Right renal cortex interstitium (tissue), 3 donors: ENCODE data around the gene CSNK2A2. TPM values are rescaled to one million over a fixed set of nuclear protein-coding genes. Genes with fewer than 3 reads are reported as not detected.

Source experiments
- DNase-seq, 3 donors: peaks; one replicate each; pipeline ENCODE4 v3.0.0-alpha.2; 2013; ENCODE audit warnings: low read depth in 3 of 3, low spot score in 2 of 3
- polyA plus RNA-seq, 3 donors: library from polyadenylated mRNA; unstranded; fragments of 120-200 nt; gene quantifications; one replicate each; pipeline ENCODE4 v1.2.1, GENCODE V29; 2013; ENCODE audit not compliant: insufficient read length in 3 of 3

The CSNK2A2 gene
- polyA plus RNA-seq, 3 donors, result 69.7 to 73.5 (median 73.1) TPM

DNA sequence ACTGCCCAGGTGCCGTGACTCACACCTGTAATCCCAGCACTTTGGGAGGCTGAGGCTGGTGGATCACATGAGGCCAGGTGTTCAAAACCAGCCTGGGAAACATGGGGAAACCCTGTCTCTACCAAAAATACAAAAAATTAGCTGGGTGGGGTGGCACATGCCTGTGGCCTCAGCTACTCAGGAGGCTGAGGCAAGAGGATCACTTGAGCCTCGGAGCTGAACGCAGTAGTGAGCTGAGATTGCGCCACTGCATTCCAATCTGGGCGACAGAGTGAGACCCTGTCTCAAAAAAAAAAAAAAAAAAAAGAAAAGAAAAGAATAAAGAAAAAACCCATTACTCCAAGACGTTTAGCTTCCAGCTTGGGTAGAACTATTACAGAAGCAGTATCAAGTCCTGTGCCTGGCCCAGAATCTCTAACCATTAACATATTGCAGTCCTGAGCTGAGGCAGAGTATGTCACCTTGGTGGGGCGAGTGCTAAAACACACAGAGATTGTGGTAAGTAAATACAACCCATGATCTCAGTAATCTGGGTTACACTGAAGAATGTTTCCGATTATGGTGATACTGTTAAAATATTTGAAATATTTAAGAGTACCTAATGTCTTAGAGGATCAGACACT lies 45.5 kb downstream of the CSNK2A2 start:
- no peak for DNase-seq

DNA sequence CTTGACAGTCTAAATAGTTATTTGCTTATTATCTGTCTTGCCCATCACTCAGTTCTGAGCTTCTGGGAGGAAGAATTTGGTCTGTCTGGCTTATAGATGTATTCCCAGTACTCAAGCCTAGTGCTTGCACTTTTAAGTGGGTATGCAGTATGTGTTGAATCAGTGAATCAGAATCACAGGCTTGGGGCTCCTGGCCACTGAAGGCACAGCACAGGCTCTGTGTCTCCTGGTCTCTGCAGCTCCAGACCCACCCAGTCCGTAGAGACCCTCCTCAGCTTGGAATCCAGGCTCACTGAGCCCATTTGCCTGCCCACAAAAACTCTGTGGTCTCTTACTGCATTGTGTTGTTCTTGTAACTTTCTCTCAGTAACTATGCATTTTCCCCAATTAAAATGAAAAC lies 49.4 kb downstream of the CSNK2A2 start:
- no peak for DNase-seq

DNA sequence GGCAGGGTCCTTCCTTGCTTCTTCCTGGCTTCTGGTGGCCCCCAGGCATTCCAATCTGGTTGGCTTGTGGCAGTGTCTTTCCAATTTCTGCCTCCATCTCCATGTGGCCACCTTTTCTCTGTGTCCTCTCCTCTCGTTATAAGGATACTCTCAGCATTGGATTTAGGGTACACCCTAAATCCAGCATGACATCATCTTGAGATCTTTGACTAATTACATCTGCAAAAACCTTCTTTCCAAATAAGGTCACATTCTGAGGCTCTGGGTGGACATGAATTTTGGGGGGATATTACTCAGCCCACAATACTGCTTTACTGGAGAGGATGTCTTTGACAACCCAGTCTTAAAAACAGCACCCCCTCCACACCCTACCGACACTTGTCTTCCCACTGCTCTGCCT lies 49.8 kb downstream of the CSNK2A2 start:
- DNase-seq, result no peak

DNA sequence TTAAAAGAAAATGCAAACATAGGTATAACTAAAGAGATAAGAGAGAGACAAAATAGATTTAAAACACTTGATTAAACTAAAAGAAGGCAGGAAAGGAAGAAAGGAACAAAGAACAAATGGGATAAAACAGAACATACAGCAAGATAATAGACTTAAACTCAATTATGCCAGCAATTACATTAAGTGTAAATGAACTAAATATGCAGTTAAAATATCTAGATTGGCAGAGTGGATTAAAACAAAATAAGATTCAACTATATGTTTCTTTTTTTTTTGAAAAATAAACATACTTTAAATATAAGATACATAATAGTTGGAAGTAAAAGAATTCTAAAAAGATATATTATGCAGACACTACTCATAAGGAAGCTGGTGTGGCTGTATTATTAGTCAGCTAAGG lies 59.1 kb downstream of the CSNK2A2 start:
- no peak for DNase-seq

DNA sequence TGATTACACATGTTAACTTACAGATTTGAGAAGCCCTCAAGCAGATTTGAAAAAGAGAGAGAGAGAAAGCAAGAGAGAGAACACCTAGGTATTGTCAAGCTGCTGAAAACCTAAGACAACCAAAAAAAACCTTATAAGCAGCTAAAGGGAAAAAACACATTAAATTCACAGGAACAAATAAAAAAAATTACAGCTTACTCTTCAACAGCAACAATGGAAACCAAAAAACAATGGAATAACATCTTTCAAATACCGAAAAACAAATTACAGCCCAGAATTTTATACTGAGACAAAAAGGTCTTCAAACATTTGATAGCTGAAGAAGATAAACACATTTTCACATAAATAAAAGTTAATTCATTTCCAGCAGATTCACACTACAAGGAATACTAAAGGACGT lies 60.3 kb downstream of the CSNK2A2 start:
- no peak for DNase-seq

DNA sequence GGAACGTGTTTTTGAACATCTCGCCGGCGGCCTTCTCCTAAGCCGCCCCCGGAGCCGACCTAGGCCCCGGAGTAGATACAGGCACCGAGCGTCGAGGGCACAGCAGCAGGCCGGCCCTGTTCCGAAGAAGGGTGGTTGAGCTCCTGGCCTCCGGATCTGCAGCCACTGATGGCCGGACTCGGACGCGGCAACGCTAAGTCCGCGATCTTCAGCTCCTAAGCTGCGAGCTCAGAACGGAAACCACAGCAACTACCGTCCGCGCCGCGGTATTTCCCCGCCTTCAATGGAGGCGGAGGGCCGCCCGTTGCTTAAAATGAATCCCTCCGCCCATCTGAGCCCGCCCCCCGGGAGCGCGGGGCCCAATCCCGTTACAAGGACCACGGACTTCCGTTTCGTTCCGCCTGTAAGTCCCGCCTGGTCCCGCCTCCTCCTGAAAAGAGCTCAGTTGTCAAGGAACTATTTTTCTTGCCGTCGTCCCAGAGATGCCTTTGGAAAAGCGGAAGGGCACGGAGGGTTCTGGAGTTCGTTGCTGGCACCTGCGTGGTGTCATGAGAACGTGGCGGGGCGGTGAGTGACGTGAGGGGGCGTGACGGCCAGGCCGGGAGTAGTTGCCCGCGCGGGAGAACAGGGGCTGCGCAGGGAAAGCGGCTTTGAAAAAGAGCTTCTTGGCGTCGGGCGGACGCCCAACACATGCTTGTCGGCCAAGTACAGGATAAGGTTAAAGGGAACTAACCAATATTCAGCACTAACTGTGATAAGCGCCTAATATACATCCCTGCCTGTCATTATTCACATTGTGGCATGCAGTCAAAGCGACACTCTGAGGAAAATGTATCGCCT lies 68.6 kb downstream of the CSNK2A2 start, which contains the start of gene CFAP20:
Gene CFAP20, minus strand, starts transcription at position 285 of the 840 bp plus-strand sequence. Its CDS starts 266 bp downstream, at position 19.
- peak; percentile 93 to 98 (median 98) for DNase-seq

DNA sequence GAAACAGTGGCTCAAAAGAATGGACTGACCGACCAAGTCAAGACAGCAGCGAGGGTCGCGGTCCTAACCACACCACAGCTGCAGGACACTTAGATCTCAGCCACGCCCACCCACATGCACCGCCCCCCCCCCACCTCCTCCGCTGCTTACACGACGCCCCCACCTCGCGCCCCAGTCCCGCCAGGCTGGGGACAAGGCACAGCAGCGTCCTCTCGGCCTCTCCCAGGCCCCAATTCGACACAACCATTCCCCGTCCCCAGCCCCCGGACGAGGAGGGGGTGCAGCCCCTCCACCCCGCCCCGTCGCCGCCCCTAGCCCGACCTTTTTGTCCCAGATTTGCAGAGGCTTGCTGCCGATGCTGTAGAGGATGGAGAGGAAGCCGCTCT lies 69.2 kb downstream of the CSNK2A2 start:
- DNase-seq, result no peak

DNA sequence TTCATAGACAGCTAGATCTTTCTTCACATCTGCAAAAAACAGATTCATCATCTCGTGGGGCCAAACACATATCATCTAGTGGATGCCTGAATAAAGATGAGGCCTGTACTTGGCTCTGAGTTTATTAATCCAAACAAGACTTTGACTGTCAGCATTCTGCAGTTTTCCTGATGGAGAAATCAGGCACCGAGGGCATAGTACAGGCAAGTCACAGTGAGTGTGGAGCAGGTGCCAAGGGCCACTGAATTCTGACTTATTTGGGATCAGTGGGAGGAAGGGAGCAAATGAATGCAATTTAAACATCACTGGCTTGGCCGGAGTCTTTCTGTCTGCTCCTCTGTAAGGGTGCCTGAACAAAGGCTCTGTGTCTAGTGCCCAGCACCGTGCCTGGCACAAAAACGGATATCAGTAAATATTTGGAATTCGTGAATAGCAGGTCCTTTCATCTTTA lies 69.7 kb downstream of the CSNK2A2 start:
- DNase-seq, result no peak

DNA sequence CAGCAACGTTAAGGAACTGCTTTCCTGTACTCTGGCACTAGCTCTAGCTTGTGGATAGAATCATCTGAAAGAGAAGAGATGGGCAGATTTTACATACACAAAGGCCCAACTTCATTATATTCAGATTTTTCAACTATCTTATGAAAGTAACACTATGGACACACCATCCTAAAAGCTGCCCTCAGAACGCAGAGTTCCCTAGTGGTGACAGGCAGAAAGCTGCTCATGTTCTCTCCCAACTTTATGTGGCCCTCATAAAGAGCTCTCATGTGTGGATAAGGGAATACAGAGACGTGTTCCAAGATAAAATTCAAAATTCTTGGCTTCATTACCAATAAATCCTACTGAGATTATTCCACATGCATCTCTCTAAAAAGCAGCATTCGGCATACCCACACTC lies 70.3 kb downstream of the CSNK2A2 start:
- no peak for DNase-seq

DNA sequence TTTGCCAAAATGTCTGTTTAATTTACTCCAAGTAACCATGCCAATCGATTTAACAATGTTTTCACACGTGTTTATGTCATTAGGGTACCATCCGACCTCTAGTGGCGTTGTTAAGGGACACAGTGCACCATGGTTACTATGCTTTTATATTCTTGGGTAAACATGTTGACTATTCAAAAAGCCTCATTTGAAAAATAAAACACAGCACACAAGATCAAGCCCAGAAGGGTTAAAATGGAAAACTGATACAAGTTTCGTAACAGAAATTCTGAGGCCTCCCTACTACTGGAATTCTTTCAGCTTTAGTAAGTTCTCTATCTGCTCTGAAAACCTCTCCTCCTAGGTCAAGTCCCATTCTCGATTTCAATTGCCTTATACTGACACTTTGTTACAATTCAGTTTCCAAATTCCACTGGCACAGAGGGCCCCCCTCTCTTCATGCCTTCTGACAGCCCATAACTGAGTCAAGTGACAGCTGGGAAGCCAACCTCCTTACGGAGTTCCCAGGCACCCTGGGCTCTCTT lies 70.8 kb downstream of the CSNK2A2 start:
- no peak for DNase-seq

DNA sequence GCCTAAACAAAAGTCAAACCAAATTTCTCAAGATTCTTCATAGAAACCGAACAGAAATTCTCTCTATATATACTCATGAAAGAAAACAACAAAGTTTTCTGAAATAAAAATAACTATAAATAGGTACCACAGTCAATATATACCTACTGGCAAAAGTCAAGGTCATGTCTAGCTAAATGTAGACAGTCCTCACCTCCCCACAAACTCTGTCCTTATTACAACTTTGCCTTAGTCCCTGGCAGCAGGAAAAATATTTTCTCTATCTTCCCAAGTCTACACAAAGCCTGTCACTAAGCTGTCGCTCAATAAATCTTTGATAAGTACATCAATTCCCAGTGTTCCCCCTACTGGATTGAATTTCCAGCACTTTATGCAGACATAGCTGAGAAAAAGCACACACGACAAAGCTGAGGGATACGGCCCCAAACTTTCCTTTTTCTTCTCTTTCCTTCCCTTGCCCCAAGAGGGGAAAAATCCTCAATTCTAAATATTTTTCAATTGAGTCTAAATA lies 71.4 kb downstream of the CSNK2A2 start:
- DNase-seq, result no peak

DNA sequence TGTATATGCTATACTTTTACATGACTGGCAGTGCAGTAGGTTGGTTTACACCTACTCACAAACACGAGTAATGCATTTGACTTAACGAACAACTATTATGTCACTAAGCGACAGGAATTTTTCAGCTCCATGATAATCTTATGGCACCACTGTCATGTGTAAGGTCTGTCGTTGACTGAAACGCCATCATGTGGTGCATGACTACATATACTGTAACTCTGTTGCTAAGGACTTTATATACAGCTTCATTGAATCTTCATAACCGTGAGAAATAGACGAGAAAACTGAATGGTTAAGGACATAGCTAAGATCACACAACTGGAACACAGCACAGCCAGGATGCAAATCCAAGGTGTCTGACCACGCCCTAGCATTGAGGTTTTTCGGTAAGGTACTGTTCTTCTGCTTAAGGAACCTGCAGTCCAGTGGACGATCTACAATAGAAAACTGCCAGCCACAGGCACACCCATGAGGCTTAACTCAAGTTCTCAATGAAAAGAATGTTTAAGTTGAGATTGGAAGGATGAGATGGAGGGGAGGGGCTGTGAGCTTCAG lies 72.0 kb downstream of the CSNK2A2 start:
- no peak for DNase-seq

DNA sequence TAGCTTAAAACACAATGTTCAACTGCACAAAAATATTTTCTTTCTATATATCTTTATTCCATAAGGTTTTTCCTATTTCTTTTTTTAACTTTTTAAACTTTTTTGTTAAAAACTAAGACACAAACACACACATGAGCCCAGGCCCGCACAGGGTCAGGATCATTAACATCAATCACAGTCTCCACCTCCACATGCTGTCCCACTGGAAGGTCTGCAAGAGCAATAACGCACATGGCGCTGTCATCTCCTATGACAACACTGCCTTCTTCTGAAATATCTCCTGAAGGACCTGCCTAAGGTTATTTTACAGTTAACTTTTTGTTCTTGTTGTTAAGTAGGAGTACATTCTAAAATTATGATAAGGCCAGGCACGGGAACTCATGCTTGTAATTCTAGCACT lies 72.9 kb downstream of the CSNK2A2 start:
- DNase-seq, result no peak

DNA sequence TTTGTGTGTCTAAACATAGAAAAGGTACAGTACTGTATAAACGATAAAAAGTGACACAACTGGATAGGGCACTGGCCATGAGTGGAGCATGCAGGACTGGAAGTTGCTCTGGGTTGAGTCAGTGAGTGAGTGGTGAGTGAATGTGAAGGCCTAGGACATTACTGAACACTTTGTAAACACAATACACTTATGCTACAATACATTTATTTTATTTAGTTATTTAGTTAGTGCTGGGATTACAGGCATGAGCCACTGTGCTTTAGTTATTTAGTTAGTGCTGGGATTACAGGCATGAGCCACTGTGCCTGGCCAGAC lies 73.3 kb downstream of the CSNK2A2 start:
- DNase-seq, result no peak

DNA sequence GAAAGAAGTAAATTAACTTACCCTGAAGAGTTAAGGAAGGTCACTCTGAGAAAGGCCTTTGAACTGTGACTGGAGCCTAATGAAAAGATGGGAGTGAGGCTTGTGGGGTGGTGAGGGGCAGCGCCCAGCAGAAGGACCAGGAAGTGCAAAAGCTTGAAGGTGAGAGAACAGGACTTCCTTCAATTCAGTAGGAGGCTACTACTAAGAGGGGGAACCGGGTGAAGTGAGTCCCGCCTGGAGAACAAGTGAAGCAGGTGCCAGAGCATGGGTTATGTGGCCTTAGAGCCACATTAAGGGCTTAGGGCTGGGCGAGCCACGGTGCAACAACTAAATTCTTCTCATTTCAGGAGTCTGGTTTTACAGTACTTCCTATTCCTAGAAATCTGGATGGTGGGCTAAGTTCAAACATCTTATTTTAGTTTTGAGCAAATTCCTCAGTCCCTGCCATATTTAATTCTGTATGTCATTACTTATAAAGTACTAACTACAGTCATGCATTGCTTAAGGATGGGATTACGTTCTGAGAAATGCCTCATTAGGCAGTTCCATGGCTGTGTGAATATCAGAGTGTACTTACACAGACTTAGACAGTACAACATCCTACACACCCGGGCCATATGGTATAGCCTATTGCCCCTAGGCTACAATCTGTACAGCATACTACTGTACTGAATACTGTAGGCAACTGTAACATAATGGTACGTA lies 73.9 kb downstream of the CSNK2A2 start:
- DNase-seq, result no peak

DNA sequence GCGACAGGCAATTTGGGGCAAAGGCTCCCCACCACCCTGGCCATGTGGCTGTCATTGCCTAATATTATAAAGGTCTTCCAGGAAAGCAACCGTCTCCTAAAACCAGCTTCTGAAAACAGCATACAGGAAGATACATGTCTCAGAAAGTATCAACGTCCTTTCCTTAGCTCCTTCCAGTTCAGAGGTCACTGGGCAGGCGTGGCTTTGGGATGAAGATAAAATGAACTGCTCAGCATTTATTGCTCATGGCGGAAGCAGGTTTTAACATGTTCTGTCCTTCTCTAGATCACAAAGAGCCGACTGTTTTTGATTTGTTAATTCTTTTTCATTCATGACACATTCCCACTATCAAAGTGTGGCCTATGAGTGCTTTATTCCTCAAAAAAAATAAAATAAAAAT lies 76.8 kb downstream of the CSNK2A2 start:
- DNase-seq, result no peak

DNA sequence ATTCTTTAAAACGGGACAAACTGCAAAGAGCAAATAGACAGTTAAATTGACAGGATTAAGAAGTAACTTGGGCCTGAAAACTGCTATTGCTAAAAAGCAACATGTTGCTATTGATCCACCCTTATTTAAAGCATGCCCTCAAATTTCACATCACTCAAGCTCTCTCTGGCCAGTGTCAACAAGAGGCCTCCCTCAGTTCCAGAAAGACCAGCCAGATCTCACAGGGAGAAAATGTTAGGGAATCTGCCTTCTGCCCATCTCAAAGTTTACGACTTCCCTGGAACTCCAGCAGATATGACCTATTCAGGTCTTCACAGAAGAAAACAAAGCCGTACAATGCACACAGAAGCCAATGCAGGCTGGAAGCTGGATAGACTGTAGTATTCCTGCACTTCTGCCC lies 77.7 kb downstream of the CSNK2A2 start:
- no peak for DNase-seq

DNA sequence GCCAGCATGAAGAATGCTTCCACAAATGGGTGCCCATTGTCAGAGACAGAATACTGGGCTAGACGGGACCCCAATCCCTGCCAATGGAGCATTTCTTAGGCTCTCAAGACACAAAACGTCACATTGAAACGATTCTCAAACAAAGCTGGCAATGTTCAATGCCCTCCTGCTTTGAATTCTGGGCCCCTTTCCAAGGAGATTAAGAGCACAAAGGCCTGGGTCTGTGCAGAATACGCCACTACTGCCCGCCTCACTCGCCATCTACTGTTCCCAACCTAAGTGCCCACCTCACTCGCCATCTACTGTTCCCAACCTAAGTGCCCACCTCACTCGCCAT lies 78.4 kb downstream of the CSNK2A2 start:
- DNase-seq, result no peak

DNA sequence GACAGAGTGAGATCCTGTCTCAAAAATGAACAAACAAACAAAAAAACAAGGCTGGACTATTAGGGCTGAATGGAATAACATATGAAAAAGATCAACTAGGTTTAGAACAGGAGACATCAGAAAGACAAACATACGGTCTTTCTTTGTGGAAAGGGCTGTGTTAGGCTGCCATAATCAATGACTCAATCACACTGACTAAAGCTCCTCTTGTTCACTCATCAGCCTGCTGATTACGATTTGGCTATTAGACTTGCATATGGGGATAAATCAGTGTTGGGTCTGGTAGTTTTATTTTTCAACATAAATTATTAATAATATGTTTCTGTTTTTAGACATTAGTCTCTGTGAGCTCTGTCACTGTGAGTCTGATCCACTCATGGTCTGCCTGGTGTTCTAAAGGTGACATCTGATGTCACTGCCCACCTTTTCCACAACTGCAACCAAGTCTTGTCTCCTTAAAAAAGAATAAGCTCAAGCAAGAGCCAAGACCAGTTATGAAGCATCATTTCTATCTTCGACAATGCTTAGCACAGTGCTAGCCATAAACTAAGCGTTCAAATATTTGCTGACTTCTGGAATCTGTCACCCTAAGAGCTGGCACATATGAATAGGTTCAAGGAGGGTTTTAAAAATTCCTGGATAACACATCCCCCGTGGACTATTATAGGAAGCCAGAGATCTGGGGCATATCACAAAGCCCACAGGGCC lies 79.0 kb downstream of the CSNK2A2 start:
- no peak for DNase-seq

DNA sequence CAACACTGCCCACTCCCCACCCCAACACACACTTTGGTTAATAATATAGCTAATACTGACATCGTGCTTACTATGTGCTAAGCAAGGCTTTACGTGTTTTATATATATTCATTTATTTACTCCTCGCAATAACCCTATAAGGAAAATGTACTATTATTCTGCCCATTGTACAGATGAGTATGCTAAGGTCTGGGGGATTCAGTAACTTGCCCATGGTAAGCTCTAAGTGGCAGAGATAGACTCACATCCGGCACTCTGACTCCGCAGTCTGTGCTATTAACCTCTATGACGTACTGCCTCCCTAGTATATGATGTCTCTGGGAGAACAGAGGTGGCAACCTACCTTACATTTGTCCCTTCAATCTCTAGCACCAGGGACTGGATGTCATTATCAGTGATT lies 81.4 kb downstream of the CSNK2A2 start:
- DNase-seq, result no peak

DNA sequence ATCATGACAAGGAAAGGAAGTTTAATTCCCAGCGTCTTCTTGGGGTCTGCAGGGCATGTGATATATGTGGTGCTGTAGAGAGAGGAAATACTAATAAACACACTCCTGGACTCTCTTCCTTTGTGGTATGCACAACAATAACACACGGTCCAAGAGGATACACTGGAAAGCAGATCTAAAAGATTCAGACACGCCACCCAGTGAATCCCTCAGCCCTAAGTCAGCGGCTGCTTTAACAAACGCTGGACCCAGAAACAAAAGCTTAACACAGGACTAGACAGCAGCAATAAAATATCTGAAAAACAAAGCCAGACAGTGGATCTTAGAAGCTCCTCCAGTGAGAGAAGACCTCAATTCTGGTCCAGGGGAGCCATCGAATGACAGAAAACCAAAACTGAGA lies 81.8 kb downstream of the CSNK2A2 start:
- DNase-seq, result no peak
